ENCODE measurements around the gene ZNF337.
"Not testable (repeated sequence)": the region's sequence is repeated elsewhere in the genome, so short reads cannot be mapped to it uniquely, and the experiment has no call there.

Gene ZNF337

GRCh38 chr20:25690427-25690826 is 6.2 kb downstream of the ZNF337 start:
- no peak for DNase-seq

- no peak for DNase-seq
Observed at GRCh38 chr20:25686081-25687067, 10.3 kb downstream of the ZNF337 start.

GRCh38 chr20:25685276-25686080 is 11.2 kb downstream of the ZNF337 start:
- DNase-seq, result no peak

- DNase-seq, result not testable (repeated sequence)
Observed at GRCh38 chr20:25683826-25684225, 12.8 kb downstream of the ZNF337 start.

GRCh38 chr20:25683050-25683449 is 13.6 kb downstream of the ZNF337 start:
- no peak for DNase-seq

GRCh38 chr20:25676164-25676809 is 20.4 kb downstream of the ZNF337 start:
- DNase-seq, result peak; percentile 56

GRCh38 chr20:25675161-25675560 is 21.5 kb downstream of the ZNF337 start:
- DNase-seq, result no peak

GRCh38 chr20:25672659-25673235 is 23.9 kb downstream of the ZNF337 start:
- DNase-seq, result no peak

GRCh38 chr20:25669826-25670422 is 26.7 kb downstream of the ZNF337 start:
- DNase-seq, result peak; percentile 30

- DNase-seq, result no peak
Observed at GRCh38 chr20:25668446-25668845, 28.2 kb downstream of the ZNF337 start.

GRCh38 chr20:25659999-25660398 is 36.7 kb downstream of the ZNF337 start:
- DNase-seq, result no peak

GRCh38 chr20:25654487-25654886 is 42.2 kb downstream of the ZNF337 start:
- DNase-seq, result no peak

GRCh38 chr20:25652866-25653265 is 43.8 kb downstream of the ZNF337 start:
- DNase-seq, result not testable (repeated sequence)

GRCh38 chr20:25644814-25645213 is 51.8 kb downstream of the ZNF337 start:
- DNase-seq, result no peak

- DNase-seq, result no peak
Observed at GRCh38 chr20:25643716-25644115, 52.9 kb downstream of the ZNF337 start.

GRCh38 chr20:25637247-25637646 is 59.4 kb downstream of the ZNF337 start:
- DNase-seq, result no peak

- DNase-seq, result no peak
Observed at GRCh38 chr20:25632940-25633790, 63.5 kb downstream of the ZNF337 start.

- not testable (repeated sequence) for DNase-seq
Observed at GRCh38 chr20:25630615-25631014, 66.0 kb downstream of the ZNF337 start.

- DNase-seq, result no peak
Observed at GRCh38 chr20:25629816-25630499, 66.7 kb downstream of the ZNF337 start.

GRCh38 chr20:25626779-25627178 is 69.9 kb downstream of the ZNF337 start:
- no peak for DNase-seq

- no peak for DNase-seq
Observed at GRCh38 chr20:25624500-25624939, 72.1 kb downstream of the ZNF337 start.
